Measurements from ENCODE around the gene WFDC1.

Gene WFDC1

GRCh38 chr16:84378099-84378498, 83.4 kb downstream of the WFDC1 start:
- no peak for DNase-seq (ENCODE audit: low read depth)
- TF ChIP-seq CTCF (IDR thresholded peaks at IDR 0.05; ENCODE audit: control insufficient read depth, extremely low read depth, insufficient read depth): no peak

GRCh38 chr16:84378567-84378966, 83.9 kb downstream of the WFDC1 start:
- DNase-seq (ENCODE audit: low read depth): no peak
- H3K4me3 ChIP-seq (ENCODE audit: low read depth, low read length): no peak overlapping the region
- no peak for TF ChIP-seq CTCF (IDR thresholded peaks at IDR 0.05; ENCODE audit: control insufficient read depth, extremely low read depth, insufficient read depth)

More at GRCh38 chr16:84378099-84378498, 83.4 kb downstream of the WFDC1 start:
- no peak overlapping the region for H3K4me3 ChIP-seq (ENCODE audit: low read depth, low read length)

GRCh38 chr16:84379008-84379708, 84.5 kb downstream of the WFDC1 start:
- TF ChIP-seq CTCF (IDR thresholded peaks at IDR 0.05; ENCODE audit: control insufficient read depth, extremely low read depth, insufficient read depth): no peak
- DNase-seq (ENCODE audit: low read depth): no peak
- no peak overlapping the region for H3K4me3 ChIP-seq (ENCODE audit: low read depth, low read length)
